ENCODE measurements around the gene CLPTM1. TPM values are rescaled to one million over a fixed set of nuclear protein-coding genes. Genes with fewer than 3 reads are reported as not detected.
"Not testable (repeated sequence)": the region's sequence is repeated elsewhere in the genome, so short reads cannot be mapped to it uniquely, and the experiment has no call there.

CLPTM1 gene
- total RNA-seq, 4 donors from 2014 or later = 65.4 to 117 (median 104) TPM

GRCh38 chr19:44960906-44961728, 5.9 kb downstream of the CLPTM1 start:
- peak; percentile 72 to 76 for DNase-seq
- H3K4me1 ChIP-seq = peaks cover 5 to 27% of the 10 kb centered on the region in 2 donors
- no peaks in the 10 kb centered on the region for H3K27me3 ChIP-seq
- WGBS, 2 donors = 57 to 67% methylated on average over 7 of the region's 8 CpGs
- no peaks in the 10 kb centered on the region for H3K9me3 ChIP-seq
- intact Hi-C loops (cut with DNase I) = no loop called here
- H3K27ac ChIP-seq = peak overlapping the region in 2 of 3 donors; percentile 10 to 11
- peaks cover 11 to 24% of the 10 kb centered on the region in 2 donors for H3K36me3 ChIP-seq
- TF ChIP-seq POLR2A (IDR thresholded peaks at IDR 0.05) (no peak), CTCF (IDR thresholded peaks at IDR 0.05) (no peak)
- H3K4me3 ChIP-seq (replicated peaks in 1 of 3) = no peak overlapping the region

GRCh38 chr19:44961821-44962220, 6.6 kb downstream of the CLPTM1 start:
- no peak for DNase-seq
- peaks cover 0 to 20% of the 10 kb centered on the region in 2 donors for H3K4me1 ChIP-seq
- TF ChIP-seq POLR2A (IDR thresholded peaks at IDR 0.05) = no peak
- no peak for TF ChIP-seq CTCF (IDR thresholded peaks at IDR 0.05)
- intact Hi-C loops (cut with DNase I) = no loop called here
- no peak overlapping the region for H3K27ac ChIP-seq
- H3K36me3 ChIP-seq = peaks cover 11 to 24% of the 10 kb centered on the region in 2 donors
- 90 to 91% methylated on average over 8 of the region's 8 CpGs for WGBS, 2 donors
- no peaks in the 10 kb centered on the region for H3K9me3 ChIP-seq
- H3K27me3 ChIP-seq = no peaks in the 10 kb centered on the region
- no peak overlapping the region for H3K4me3 ChIP-seq (replicated peaks in 1 of 3)

GRCh38 chr19:44968118-44968517, 12.9 kb downstream of the CLPTM1 start:
- Histone ChIP-seq H3K27me3 (no peaks in the 10 kb centered on the region), H3K9me3 (no peaks in the 10 kb centered on the region), H3K27ac (no peak overlapping the region), H3K4me3 (replicated peaks in 1 of 3) (no peak overlapping the region), H3K36me3 (peaks cover 11 to 22% of the 10 kb centered on the region in 2 donors), H3K4me1 (no peaks in the 10 kb centered on the region)
- 94 to 97% methylated on average over 5 of the region's 5 CpGs for WGBS, 2 donors
- TF ChIP-seq POLR2A (IDR thresholded peaks at IDR 0.05) (no peak), CTCF (IDR thresholded peaks at IDR 0.05) (no peak)
- intact Hi-C loops (cut with DNase I) = no loop called here
- DNase-seq = no peak

GRCh38 chr19:44968670-44969069, 13.5 kb downstream of the CLPTM1 start:
- Histone ChIP-seq H3K27me3 (no peaks in the 10 kb centered on the region), H3K4me3 (replicated peaks in 1 of 3) (no peak overlapping the region), H3K9me3 (no peaks in the 10 kb centered on the region), H3K27ac (no peak overlapping the region), H3K4me1 (no peaks in the 10 kb centered on the region), H3K36me3 (peaks cover 10 to 23% of the 10 kb centered on the region in 2 donors)
- DNase-seq = no peak
- TF ChIP-seq POLR2A (IDR thresholded peaks at IDR 0.05) = no peak
- TF ChIP-seq CTCF (IDR thresholded peaks at IDR 0.05) = no peak
- WGBS, 2 donors = 92 to 97% methylated on average over 4 of the region's 4 CpGs
- intact Hi-C loops (cut with DNase I) = no loop called here

GRCh38 chr19:44969437-44969836, 14.3 kb downstream of the CLPTM1 start:
- H3K27me3 ChIP-seq = no peaks in the 10 kb centered on the region
- intact Hi-C loops (cut with DNase I) = no loop called here
- WGBS, 2 donors = 95 to 99% methylated on average over 5 of the region's 5 CpGs
- no peaks in the 10 kb centered on the region for H3K9me3 ChIP-seq
- H3K4me1 ChIP-seq = no peaks in the 10 kb centered on the region
- no peak for TF ChIP-seq CTCF (IDR thresholded peaks at IDR 0.05)
- no peak for TF ChIP-seq POLR2A (IDR thresholded peaks at IDR 0.05)
- H3K27ac ChIP-seq = no peak overlapping the region
- H3K4me3 ChIP-seq (replicated peaks in 1 of 3) = no peak overlapping the region
- no peak for DNase-seq
- peaks cover 14 to 23% of the 10 kb centered on the region in 2 donors for H3K36me3 ChIP-seq

- H3K36me3 ChIP-seq = peaks cover 25 to 31% of the 10 kb centered on the region in 2 donors
- DNase-seq; H3K9me3 ChIP-seq; H3K4me1 ChIP-seq; H3K4me3 ChIP-seq (replicated peaks in 1 of 3); intact Hi-C loops (cut with DNase I); H3K27me3 ChIP-seq; H3K27ac ChIP-seq: not testable (repeated sequence)
- 87 to 94% methylated on average over 6 of the region's 6 CpGs for WGBS, 2 donors
Observed at GRCh38 chr19:44971451-44971850, 16.3 kb downstream of the CLPTM1 start.
